WTC11 (cell line): Measurements from ENCODE around the gene KRT1.

Experiments
- CDX4 ChIP-seq: fragments of 250-450 bp; sonication (Bioruptor Pico); IDR thresholded peaks from 2 replicates; pipeline ENCODE4 v1.9.0; 2021; ENCODE audit warnings: moderate library complexity, mild to moderate bottlenecking, inconsistent platforms, borderline replicate concordance
- CTCF ChIP-seq: fragments of 200-600 bp; IDR thresholded peaks from 2 replicates; pipeline ENCODE4 v1.8.0; 2022; ENCODE audit warnings: antibody characterized with exemption
- ETV6 ChIP-seq: sonication (generic); formaldehyde crosslinking; IDR thresholded peaks from 2 replicates; pipeline ENCODE4 v1.8.1; 2022; ENCODE audit warnings: mild to moderate bottlenecking, missing genetic modification reagents
- JUN ChIP-seq: sonication (generic); formaldehyde crosslinking; IDR thresholded peaks from 2 replicates; pipeline ENCODE4 v1.8.0; 2023; ENCODE audit warnings: mild to moderate bottlenecking, missing genetic modification reagents
- SP1 ChIP-seq: sonication (generic); formaldehyde crosslinking; conservative IDR thresholded peaks from 2 replicates; pipeline ENCODE4 v1.8.1; 2022; ENCODE audit warnings: missing genetic modification reagents
- TP53 ChIP-seq: sonication (generic); formaldehyde crosslinking; IDR thresholded peaks from 2 replicates; pipeline ENCODE4 v1.8.1; 2023; ENCODE audit warnings: mild to moderate bottlenecking, missing genetic modification reagents
- ZNF232 ChIP-seq: sonication (generic); formaldehyde crosslinking; IDR thresholded peaks from 2 replicates; pipeline ENCODE4 v1.8.0; 2022; ENCODE audit warnings: mild to moderate bottlenecking, missing genetic modification reagents
- ZNF263 ChIP-seq: sonication (generic); formaldehyde crosslinking; IDR thresholded peaks from 2 replicates; pipeline ENCODE4 v1.8.1; 2022; ENCODE audit warnings: low read depth, mild to moderate bottlenecking, moderate library complexity, missing genetic modification reagents

- TF ChIP-seq ZNF263 (CRISPR knock-in tag) = no peak
- TF ChIP-seq CDX4 (CRISPR knock-in tag) = no peak
- TF ChIP-seq ETV6 = no peak
- no peak for TF ChIP-seq SP1
- no peak for TF ChIP-seq ZNF232 (CRISPR knock-in tag)
- TF ChIP-seq TP53 (CRISPR knock-in tag) = no peak
- TF ChIP-seq JUN (CRISPR knock-in tag) = no peak
- TF ChIP-seq CTCF = no peak
Measured at GRCh38 chr12:52728374-52728773, 48.2 kb upstream of the KRT1 start.
